ENCODE results near the gene TRIP4. TPM values are rescaled to one million over a fixed set of nuclear protein-coding genes. Genes with fewer than 3 reads are reported as not detected.

TRIP4 gene
- total and polyA plus RNA-seq, 2 of the 8 experiments (the other 6 are each of a cell fraction or from before 2014, with no cell fraction given) = 6.2 to 18.9 TPM

DNA sequence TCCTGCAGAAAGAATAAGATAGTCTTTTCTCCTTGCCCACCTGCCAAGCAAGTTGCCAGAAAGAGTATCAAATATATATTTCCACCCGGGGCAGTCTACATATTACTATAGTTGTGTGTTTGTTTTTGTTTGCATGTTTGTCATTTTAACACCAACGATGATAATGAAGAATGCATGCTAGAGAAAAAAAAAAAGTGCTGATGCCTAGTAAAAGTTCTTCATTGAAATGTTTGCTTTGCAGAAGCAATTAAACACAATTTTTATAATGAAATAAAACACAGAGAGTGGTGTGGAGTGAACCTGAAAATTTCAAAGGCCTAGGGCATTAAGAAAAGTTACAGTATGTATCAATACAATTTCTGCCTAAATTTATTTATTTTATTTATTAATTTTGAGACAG lies 3.9 kb upstream of the TRIP4 start (continued):
- TF ChIP-seq CHD7 (IDR thresholded peaks at IDR 0.05; ENCODE audit: insufficient replicate concordance, low read length) (no peak), EZH2 (IDR thresholded peaks at IDR 0.05; ENCODE audit: low read depth, low read length, severe bottlenecking) (no peak), EGR1 (IDR thresholded peaks at IDR 0.05; ENCODE audit: borderline replicate concordance, low read depth, low read length) (no peak), HDAC6 (IDR thresholded peaks at IDR 0.05; ENCODE audit: low read depth, low read length) (no peak), ATF2 (IDR thresholded peaks at IDR 0.05; ENCODE audit: low read length) (no peak), BCL11A (IDR thresholded peaks at IDR 0.05; ENCODE audit: low read depth in 2 of 2, low read length in 2 of 2) (no peak), SUZ12 (IDR thresholded peaks at IDR 0.05; ENCODE audit: low read length) (no peak), GTF2F1 (IDR thresholded peaks at IDR 0.05; ENCODE audit: borderline replicate concordance, low read depth, low read length) (no peak)
- TF ChIP-seq, protein P1, sequence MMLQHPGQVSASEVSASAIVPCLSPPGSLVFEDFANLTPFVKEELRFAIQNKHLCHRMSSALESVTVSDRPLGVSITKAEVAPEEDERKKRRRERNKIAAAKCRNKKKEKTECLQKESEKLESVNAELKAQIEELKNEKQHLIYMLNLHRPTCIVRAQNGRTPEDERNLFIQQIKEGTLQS (IDR thresholded peaks at IDR 0.05; ENCODE audit: insufficient read depth, low read depth, low read length) = no peak
